GM18858 (cell line): ENCODE measurements around the gene FAM131A.

Experiments used
- ATAC-seq: cut with Tn5 transposase; IDR thresholded peaks from one replicate; pipeline ENCODE4 v1.9.1; 2021; ENCODE audit not compliant: unreplicated experiment

Gene FAM131A

DNA sequence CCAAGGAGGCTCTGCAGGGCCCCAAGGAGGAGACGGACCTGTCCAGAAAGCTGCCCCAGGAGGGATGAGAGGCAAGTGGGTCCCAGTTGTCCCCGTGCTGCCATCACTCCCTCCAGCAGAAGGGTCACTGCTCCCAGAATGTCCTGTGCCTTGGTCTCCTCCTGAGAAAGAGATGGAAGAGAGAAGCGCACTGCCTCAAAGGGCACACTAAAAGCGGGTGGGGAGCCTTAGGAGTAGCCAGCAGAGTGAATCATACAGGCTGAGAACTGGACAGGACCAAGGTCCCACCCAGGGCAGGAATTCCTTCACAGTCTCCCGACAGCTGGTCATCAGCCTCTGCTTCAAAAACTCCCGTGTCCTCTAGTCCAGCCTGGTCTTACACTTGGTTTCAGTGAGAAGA lies 36.0 kb downstream of the FAM131A start:
- no peak for ATAC-seq

DNA sequence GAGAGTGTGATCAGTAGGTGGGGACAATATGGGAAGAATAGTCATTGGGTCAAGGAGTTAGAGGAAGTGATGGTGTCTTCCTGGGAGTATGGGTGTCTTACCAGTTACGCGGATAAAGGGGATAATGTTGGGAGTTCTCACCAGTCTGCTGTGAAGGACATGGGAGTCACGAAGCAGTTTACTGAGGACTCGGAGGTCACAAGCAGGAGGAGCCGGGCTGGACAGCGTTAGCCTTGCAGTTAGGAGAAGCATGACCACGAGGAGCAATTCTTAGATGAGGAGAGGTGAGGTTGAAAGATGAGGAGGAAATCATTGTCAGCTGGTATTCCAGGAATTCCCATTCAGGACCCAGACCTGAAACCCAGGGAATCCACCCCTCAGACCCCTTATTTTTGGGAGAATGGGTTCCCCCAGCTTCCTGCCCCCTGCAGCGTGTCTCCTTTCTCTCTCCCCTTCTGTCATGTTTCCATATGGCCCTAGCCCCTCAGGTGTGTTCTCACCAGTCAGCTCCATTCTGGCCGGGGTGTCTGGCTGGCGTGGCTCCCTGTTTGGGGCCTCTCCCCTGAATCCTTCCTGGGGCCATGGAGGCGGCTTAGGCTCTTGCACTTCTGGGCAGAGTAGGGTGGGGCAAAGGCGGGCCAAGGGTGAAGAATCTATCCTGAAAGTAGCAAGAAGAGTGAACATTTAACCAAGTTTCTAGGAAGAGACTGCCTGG lies 38.5 kb downstream of the FAM131A start:
- no peak for ATAC-seq

DNA sequence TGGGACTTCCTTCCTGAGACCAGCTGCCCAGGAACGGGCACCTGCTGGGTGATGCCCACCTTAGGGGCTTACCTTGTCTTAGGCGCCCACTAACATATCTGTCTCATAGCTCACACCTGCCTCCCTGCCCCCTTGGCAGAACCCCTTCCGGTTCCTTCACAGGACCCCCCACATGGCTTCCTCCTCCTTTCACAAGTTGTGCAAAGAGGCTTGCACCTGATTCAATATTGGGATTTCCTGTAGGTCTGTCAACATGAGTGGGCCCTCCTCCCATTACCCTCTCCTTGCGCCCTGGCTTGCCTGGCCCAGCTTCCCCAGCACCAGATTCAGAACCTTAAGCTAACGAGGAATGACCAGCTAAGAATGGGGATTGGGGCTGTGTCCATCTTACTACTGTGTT lies 40.0 kb downstream of the FAM131A start:
- no peak for ATAC-seq

DNA sequence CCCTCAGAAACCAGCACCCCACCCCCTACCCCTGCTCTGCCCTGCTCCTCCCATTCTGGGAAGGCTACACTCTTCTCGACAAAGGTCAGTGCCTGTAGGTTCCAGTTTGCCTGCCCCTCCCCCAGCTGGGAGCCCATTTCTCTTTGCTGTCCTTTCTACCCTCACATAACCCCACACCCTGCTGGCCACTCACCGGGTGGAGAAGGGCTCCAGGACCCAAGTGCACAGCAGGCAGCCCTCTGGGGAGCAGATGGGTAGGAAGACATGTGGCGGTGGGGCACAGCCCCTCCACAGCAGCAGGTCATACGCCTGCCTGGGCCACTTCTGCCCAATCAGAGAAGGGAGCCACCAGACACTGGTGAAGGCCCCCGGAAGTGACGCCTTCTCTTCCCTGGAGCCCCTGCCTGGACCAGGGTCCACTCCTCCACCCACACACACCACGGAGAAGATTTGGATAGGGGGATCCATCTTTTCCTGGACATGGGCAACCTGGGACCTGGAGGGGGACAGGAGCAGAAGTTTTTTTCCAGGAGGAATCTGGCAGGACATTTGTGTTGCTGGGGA lies 40.6 kb downstream of the FAM131A start, which contains the start of gene THPO:
THPO (minus strand) TSS at position 326 of the 564 bp plus-strand sequence. CDS start 1,948 bp downstream, outside the sequence.
- no peak for ATAC-seq

DNA sequence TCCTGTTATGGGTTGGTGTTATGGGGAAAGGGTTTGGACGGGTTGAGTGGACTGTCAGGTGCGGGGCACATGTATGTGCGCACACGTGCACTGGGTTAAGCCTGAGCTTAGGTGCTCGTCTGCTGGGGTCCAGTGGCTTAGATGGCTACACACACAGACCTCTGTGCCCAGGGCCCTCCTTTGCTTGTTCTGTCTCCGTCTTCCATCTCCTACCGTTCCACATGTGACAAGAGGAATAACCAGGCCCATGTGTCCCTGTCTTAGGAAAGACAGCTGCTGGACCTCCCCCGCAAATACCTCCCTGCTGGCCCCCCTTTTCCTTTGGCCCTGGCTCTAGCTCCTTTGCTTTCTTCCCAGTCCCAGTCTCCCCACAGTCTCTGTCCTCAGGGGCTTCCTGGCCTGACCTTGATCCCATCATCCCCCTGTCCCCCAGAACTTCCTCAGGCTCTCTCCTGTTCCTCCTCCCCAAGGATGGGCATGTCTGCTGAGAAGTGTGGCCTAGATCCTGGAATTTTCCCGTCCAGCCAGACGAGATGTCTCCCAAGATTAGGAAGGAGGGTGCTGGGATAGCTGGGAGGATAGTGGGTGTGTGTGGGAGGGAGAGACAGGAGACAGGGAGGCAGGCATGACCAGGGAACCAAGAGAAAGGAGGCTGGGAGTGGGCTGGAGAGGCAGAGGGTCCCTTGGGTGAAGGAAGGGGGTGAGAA lies 41.4 kb downstream of the FAM131A start:
- no peak for ATAC-seq

DNA sequence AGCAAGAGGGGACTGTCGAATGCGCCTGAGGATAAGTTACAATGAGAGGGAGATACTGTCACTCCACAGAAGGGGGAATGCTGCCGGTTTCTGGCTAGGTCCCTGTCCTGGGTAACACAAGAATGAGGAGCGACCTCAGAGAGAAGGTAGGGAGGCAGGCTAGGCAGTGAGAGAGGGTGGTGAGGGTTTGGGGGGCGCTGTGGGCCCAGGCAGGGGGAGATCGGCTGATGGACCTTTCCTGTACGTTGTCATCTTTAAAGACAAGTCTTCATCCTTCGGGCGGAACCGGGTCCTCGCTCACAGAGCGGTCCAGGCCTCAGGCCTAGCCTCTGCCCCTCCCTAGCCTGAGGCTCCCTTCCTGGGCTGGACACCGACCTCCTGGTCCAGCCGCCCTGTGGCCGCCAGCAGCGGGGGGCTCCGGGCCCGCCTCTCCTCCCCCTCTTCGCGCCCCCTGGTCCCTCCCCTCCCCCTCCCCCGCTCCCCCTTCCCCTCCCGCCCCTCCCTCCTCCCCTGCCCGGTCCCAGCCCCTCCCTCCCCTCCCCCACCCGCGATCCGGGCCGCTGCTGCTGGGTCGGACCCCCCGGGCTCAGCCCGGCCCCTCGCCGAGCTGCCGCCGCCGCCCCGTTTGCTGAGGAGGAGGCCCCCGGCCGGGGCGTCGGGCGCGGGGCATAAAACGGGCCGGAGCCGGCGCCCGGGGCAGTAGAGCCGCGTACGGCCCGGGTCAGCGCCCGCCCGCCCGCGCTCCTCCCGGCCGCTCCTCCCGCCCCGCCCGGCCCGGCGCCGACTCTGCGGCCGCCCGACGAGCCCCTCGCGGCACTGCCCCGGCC lies 42.2 kb downstream of the FAM131A start, which contains the start of gene CHRD:
CHRD (plus strand) TSS at position 697 of the 827 bp plus-strand sequence. CDS start 265 bp downstream, outside the sequence.
- no peak for ATAC-seq

DNA sequence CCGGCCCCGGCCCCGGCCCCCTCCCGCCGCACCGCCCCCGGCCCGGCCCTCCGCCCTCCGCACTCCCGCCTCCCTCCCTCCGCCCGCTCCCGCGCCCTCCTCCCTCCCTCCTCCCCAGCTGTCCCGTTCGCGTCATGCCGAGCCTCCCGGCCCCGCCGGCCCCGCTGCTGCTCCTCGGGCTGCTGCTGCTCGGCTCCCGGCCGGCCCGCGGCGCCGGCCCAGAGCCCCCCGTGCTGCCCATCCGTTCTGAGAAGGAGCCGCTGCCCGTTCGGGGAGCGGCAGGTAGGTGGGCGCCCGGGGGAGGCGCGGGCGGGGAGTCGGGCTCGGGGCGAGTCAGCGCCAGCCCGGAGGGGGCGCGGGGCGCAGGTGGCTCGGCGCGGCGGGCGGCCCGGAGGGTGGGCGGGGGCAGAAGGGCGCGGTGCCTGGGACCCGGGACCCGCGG lies 42.8 kb downstream of the FAM131A start:
- no peak for ATAC-seq

DNA sequence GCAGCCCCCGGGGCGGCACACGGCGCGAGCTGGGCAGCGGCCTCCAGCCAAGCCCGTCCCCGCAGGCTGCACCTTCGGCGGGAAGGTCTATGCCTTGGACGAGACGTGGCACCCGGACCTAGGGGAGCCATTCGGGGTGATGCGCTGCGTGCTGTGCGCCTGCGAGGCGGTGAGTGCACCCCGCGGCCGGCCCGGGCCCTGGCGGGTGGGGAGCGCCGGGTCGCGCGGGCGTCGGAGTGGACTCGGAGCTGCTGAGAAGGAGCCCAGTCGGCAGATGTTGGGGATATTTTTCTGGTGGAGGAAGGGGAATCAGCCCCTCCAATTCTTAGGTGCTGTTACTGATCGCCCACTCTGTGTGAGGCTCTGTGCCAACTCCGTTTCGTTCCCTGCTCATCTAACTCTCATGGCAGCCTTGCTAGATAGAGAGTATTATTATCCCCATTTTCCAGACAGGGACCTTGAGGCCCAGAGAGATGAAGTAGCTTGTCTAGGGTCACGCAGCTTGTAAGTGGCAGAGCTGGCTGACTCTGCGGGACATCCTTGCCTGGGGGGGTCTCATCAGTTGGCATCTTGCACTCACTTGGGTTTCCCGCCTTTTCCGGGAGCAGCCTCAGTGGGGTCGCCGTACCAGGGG lies 43.3 kb downstream of the FAM131A start:
- no peak for ATAC-seq

DNA sequence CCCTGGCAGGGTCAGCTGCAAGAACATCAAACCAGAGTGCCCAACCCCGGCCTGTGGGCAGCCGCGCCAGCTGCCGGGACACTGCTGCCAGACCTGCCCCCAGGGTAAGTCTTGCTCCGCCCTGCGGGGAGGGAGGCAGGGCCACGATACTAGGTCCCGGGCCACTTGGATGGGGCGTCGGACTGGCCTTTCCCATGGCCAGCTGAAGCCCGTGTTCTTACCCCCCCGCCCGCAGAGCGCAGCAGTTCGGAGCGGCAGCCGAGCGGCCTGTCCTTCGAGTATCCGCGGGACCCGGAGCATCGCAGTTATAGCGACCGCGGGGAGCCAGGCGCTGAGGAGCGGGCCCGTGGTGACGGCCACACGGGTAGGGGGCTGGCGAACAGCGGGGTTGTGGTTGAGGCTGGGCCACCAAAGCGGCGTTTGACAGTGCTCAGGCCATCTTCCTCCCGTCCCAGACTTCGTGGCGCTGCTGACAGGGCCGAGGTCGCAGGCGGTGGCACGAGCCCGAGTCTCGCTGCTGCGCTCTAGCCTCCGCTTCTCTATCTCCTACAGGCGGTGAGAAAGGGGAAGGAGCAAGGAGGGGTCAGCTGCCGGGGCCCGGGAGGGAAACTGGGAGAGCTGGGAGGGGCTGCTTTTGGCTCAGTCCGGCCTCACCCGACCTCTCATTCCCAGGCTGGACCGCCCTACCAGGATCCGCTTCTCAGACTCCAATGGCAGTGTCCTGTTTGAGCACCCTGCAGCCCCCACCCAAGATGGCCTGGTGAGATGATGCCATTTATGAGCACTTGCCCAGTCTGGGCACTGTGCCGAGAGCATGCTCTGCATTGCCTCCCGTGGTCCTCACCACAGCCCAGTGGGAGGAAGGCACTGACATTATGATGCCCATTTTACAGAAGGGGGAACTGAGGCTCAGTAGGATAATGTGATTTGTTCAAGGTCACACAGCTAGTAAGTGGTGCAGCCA lies 44.1 kb downstream of the FAM131A start:
- no peak for ATAC-seq

DNA sequence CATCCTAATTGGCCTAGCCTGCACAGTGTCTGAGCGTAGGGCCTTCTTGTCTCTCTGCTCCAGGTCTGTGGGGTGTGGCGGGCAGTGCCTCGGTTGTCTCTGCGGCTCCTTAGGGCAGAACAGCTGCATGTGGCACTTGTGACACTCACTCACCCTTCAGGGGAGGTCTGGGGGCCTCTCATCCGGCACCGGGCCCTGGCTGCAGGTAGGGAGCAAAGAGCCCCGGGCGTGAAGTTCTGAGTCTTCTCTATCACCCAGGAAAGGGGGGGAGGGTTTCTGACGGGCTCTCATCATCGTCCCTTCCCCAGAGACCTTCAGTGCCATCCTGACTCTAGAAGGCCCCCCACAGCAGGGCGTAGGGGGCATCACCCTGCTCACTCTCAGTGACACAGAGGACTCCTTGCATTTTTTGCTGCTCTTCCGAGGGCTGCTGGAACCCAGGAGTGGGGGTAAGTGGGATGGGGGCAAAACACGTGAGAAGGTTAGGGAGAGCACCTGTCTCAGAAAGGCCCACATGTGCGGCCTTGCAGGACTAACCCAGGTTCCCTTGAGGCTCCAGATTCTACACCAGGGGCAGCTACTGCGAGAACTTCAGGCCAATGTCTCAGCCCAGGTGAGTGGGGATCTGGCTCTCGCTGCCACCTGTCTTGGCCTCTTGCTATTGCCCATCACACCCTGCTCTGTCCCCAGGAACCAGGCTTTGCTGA lies 45.1 kb downstream of the FAM131A start:
- ATAC-seq: no peak

DNA sequence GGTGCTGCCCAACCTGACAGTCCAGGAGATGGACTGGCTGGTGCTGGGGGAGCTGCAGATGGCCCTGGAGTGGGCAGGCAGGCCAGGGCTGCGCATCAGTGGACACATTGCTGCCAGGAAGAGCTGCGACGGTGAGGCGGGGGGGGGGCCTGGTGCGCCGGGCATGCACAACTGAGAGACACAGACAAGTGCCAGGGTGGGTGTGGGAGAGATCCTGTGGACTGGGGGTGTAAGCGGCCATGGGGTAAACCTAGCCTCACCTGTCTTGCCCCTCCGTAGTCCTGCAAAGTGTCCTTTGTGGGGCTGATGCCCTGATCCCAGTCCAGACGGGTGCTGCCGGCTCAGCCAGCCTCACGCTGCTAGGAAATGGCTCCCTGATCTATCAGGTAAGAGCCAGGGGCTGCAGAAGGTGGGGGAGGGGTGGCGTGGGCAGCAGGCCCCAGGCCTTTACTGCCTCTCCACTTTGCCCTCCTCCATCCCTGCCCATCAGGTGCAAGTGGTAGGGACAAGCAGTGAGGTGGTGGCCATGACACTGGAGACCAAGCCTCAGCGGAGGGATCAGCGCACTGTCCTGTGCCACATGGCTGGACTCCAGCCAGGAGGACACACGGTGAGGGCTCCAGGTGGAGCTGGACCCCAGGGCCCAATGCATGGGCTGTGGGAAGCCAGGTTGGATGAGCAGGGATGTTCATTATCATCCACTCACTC lies 45.8 kb downstream of the FAM131A start:
- ATAC-seq: no peak

DNA sequence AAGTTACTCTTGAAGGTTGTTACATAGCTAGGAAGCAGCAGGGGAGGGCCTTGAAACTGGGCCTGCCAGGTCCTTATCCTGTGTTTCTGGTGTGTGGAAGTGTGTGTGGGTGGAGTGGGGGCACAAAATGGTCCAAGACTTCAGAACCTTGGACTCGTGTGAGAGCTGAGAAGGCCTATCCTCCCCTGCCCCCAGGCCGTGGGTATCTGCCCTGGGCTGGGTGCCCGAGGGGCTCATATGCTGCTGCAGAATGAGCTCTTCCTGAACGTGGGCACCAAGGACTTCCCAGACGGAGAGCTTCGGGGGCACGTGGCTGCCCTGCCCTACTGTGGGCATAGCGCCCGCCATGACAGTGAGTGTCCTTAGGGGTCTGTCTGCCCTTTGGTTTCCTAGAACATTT lies 46.9 kb downstream of the FAM131A start:
- ATAC-seq: no peak

DNA sequence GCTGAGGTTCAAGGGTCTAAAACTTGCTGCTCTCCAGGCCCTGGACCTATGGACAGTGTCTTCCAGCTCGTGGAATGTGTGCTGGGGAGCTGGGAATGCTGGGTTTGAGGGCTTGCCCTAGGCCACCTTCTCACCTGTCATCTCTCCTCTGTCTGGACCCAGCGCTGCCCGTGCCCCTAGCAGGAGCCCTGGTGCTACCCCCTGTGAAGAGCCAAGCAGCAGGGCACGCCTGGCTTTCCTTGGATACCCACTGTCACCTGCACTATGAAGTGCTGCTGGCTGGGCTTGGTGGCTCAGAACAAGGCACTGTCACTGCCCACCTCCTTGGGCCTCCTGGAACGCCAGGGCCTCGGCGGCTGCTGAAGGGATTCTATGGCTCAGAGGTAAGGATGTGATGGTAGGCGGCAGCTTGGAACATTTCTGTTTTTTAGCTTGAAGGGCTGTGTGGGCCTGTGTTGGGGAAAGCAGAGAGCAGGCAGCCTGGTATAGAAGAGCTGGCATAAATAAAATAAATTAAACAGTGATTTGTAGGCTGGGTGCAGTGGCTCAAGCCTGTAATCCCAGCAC lies 47.5 kb downstream of the FAM131A start:
- no peak for ATAC-seq

DNA sequence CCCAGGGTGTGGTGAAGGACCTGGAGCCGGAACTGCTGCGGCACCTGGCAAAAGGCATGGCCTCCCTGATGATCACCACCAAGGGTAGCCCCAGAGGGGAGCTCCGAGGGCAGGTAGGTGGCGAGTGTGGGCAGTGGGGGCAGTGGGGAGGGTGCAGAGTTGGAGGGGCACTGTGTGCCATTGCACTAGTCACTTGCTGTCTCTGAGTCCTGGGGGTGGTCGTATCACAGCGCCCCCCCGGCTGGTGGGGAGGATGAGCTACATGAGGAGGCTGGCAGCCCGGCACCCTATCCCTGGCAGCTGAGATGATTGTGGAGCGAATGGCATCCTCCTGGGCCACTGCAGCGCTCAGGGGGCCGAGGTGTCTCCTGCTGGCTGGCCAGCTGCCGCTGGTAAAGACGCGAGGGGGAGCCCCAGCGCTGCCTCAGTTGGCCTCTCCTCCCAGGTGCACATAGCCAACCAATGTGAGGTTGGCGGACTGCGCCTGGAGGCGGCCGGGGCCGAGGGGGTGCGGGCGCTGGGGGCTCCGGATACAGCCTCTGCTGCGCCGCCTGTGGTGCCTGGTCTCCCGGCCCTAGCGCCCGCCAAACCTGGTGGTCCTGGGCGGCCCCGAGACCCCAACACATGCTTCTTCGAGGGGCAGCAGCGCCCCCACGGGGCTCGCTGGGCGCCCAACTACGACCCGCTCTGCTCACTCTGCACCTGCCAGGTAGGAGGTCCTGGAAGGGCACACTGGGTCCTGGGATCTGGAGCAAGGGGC lies 48.8 kb downstream of the FAM131A start:
- ATAC-seq: no peak

DNA sequence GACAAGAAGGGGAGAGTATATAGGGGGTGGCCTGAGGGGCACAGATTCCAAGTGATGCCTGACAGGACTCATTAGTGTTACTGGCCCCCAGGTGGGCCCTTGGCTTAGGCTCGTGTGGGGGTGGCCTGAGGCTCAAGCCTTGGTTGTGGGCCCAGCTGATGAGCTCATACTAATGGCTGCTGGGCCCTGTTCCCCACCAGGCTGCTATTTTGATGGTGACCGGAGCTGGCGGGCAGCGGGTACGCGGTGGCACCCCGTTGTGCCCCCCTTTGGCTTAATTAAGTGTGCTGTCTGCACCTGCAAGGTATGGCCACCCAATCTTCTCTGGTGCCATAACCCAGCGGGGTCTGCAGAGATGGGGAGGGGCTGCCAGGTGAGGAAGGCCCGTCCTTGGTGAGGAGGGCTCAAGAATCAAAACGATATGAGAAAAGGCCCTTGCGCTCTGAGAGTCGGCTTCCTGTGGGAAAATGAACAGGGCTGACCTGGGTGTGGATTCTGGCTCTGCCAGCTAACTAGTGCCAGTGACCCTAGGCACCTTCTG lies 49.8 kb downstream of the FAM131A start:
- no peak for ATAC-seq

DNA sequence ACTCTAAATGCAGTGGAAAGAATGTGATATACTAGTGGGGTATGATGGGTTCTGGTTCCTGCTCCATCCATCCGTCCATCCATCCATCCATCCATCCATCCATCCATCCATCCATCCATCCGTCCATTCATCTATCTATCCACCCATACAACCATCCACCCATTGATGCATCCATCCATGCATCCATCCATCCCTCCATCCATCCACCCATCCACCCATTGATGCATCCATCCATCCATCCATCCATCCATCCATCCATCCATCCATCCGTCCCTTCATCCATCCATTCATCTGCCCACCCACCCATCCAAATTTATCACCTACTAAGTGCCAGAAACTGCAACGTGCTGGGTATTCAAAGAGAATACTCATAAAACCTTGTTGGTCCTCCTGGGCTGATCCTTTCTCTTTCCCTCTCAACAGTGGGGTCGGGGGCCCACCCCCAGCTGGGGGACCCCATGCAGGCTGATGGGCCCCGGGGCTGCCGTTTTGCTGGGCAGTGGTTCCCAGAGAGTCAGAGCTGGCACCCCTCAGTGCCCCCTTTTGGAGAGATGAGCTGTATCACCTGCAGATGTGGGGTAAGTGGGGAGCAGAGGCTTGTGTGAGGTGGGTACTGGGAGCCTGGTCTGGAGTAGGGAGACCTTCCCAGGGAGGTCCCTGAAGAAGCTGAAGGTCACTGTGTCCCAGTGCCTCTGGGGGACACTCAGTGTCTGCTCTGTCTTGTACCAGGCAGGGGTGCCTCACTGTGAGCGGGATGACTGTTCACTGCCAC lies 51.0 kb downstream of the FAM131A start:
- no peak for ATAC-seq
